GM19043 (cell line): ENCODE data around the gene TSEN54.

Experiments
- ATAC-seq: cut with Tn5 transposase; IDR thresholded peaks from one replicate; pipeline ENCODE4 v1.9.1; 2021; ENCODE audit warnings: low read depth; ENCODE audit not compliant: unreplicated experiment

Gene TSEN54

GRCh38 chr17:75558666-75559530, 42.6 kb downstream of the TSEN54 start:
- no peak for ATAC-seq

- ATAC-seq: no peak
Measured at GRCh38 chr17:75559958-75560533, 43.7 kb downstream of the TSEN54 start.

- ATAC-seq: no peak
Measured at GRCh38 chr17:75561927-75562603, 45.7 kb downstream of the TSEN54 start.

- no peak for ATAC-seq
Measured at GRCh38 chr17:75563063-75563758, 46.9 kb downstream of the TSEN54 start.

- no peak for ATAC-seq
Measured at GRCh38 chr17:75564195-75564594, 47.9 kb downstream of the TSEN54 start.

GRCh38 chr17:75565066-75565465, 48.7 kb downstream of the TSEN54 start:
- ATAC-seq: no peak

- ATAC-seq: no peak
Measured at GRCh38 chr17:75565618-75566017, 49.3 kb downstream of the TSEN54 start.

- no peak for ATAC-seq
Measured at GRCh38 chr17:75566416-75566815, 50.1 kb downstream of the TSEN54 start.

- ATAC-seq: no peak
Measured at GRCh38 chr17:75566834-75567233, 50.5 kb downstream of the TSEN54 start.

GRCh38 chr17:75568412-75569255, 52.3 kb downstream of the TSEN54 start:
- ATAC-seq: no peak

- no peak for ATAC-seq
Measured at GRCh38 chr17:75570034-75570676, 53.8 kb downstream of the TSEN54 start.

GRCh38 chr17:75570772-75571171, 54.4 kb downstream of the TSEN54 start:
- no peak for ATAC-seq

GRCh38 chr17:75571197-75571884, 55.0 kb downstream of the TSEN54 start:
- ATAC-seq: no peak

- no peak for ATAC-seq
Measured at GRCh38 chr17:75571885-75572215, 55.5 kb downstream of the TSEN54 start.

- no peak for ATAC-seq
Measured at GRCh38 chr17:75572713-75573539, 56.6 kb downstream of the TSEN54 start.

GRCh38 chr17:75573540-75573957, 57.2 kb downstream of the TSEN54 start:
- ATAC-seq: no peak

- no peak for ATAC-seq
Measured at GRCh38 chr17:75573994-75574393, 57.7 kb downstream of the TSEN54 start.
